ENCODE measurements around the gene SPATA31C1.

DNA sequence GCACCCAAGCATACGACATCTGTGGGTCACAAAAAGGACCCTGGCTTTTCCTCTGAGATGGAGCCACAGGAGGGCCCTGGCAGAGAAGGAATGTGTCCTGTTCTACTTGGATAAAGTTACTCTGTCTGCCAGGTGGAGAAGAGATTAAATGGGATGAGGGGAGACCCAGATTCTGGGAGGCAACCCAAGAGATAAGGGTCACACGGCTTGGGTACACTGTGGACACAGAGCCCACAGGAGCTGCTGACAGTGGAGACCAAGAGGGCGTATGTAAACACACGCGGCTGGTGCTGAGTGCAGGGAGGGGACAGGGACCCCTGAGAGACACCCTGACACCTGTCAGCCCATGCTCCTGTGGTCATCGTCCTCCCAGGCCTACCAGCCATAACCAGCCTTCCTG, 50.4 kb downstream of the SPATA31C1 start:
- TF ChIP-seq, protein P1, sequence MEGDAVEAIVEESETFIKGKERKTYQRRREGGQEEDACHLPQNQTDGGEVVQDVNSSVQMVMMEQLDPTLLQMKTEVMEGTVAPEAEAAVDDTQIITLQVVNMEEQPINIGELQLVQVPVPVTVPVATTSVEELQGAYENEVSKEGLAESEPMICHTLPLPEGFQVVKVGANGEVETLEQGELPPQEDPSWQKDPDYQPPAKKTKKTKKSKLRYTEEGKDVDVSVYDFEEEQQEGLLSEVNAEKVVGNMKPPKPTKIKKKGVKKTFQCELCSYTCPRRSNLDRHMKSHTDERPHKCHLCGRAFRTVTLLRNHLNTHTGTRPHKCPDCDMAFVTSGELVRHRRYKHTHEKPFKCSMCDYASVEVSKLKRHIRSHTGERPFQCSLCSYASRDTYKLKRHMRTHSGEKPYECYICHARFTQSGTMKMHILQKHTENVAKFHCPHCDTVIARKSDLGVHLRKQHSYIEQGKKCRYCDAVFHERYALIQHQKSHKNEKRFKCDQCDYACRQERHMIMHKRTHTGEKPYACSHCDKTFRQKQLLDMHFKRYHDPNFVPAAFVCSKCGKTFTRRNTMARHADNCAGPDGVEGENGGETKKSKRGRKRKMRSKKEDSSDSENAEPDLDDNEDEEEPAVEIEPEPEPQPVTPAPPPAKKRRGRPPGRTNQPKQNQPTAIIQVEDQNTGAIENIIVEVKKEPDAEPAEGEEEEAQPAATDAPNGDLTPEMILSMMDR (conservative IDR thresholded peaks at IDR 0.05; ENCODE audit: low read length) = no peak
- no peak for TF ChIP-seq EZH2phosphoT487 (IDR thresholded peaks at IDR 0.05; ENCODE audit: borderline replicate concordance)

Data from Loucy (cell line).